Pancreas (tissue), 10 donors: Measurements from ENCODE around the gene BUB1. TPM values are rescaled to one million over a fixed set of nuclear protein-coding genes. Genes with fewer than 3 reads are reported as not detected.

ENCODE experiments used
- ATAC-seq, 4 donors: fragments of 200-7000 bp; cut with Tn5 transposase; one replicate each; pipeline versions ENCODE4 v1.8.0 to v1.9.1; 2020; ENCODE audit warnings: mild to moderate bottlenecking in 4 of 4, moderate library complexity in 4 of 4
- DNase-seq, 6 donors: peaks; one replicate each; pipeline ENCODE4 v3.0.0-alpha.2; 2020
- FAIRE-seq: peaks from 2 replicates; lab custom pipeline; 2012; peaks lifted over from hg19 to GRCh38; lab: Jason Lieb, UNC
- H3K27ac ChIP-seq, 4 donors: fragments of 200-600 bp; sonication (generic); 1 replicate in 3 of 4; 2 replicates in 1 of 4; pipeline versions ENCODE4 v1.5.0 to v1.8.0; 2020
- H3K27me3 ChIP-seq, 4 donors: fragments of 200-600 bp; one replicate each; pipeline ENCODE4 v1.8.0; 2021
- H3K36me3 ChIP-seq, 3 donors: fragments of 200-600 bp; sonication (generic) in 1 of 3; one replicate each; pipeline versions ENCODE4 v1.5.0 to v1.8.0; 2020 to 2021
- H3K4me1 ChIP-seq, 3 donors: fragments of 200-600 bp; one replicate each; pipeline ENCODE4 v1.8.0; 2021
- H3K4me3 ChIP-seq, 4 donors: fragments of 200-600 bp; sonication (generic) in 2 of 4; one replicate each; pipeline versions ENCODE4 v1.5.0 to v1.8.0; 2020 to 2021
- H3K9me3 ChIP-seq, 4 donors: fragments of 200-600 bp; one replicate each; pipeline ENCODE4 v1.8.0; 2021
- WGBS, 2 donors: extraction: QIAGEN DNeasy Blood & Tissue Kit; methylation state at CpG; one replicate each; pipeline ENCODE4 v1.1.7; 2013; 5-methylcytosine and 5-hydroxymethylcytosine counted together
- intact Hi-C, 3 donors: fragments of 100-400 bp; cut with DNase I; formaldehyde crosslinking; loops; one replicate each; pipeline versions ENCODE4 v1.11.1 to v1.14.2; 2022
- polyA plus RNA-seq, 2 donors: library from polyadenylated mRNA; stranded (reverse); fragments of 200-250 nt; gene quantifications; one replicate each; pipeline ENCODE4 v1.2.3, GENCODE V29; 2013
- total RNA-seq, 6 donors: library from RNA; stranded (reverse); fragmentation: NEBNext Ultra II Directional in 4 of 6; extraction: Animal tissue kit (Norgen Biotek cat#: 25700) in 4 of 6; gene quantifications; one replicate each; pipeline versions ENCODE4 v1.2.1 to v1.2.4, GENCODE V29; 2021 to 2023
- TF ChIP-seq, protein P1 (sequence below), 4 donors: fragments of 200-600 bp; sonication (generic) in 3 of 4; IDR thresholded peaks; one replicate each; pipeline versions ENCODE4 v1.5.0 to v1.8.0; 2021; ENCODE audit warnings: antibody characterized with exemption in 4 of 4
- donor health status: healthy with polysubstance abuse.
- donor health status: DM: no; HTN: no; CAD: no; lungs with moderate emphysema.
- donor health status: DM: no; HTN: no; CAD: no.
- donor health status: control.
- donor health status: control.
- donor health status: Bipolar disorder and iron deficiency.
- donor health status: DM: yes; HTN: yes; CAD: no.
- donor health status: DM: no; HTN: no; CAD: no.
- donor health status: DM: no; HTN: no; CAD: no.
- donor health status: DM: yes; HTN: yes; CAD: no.

The BUB1 gene
- total and polyA plus RNA-seq, 8 donors: 0.04 to 1.4 (median 0.17) TPM; not detected in 1

DNA sequence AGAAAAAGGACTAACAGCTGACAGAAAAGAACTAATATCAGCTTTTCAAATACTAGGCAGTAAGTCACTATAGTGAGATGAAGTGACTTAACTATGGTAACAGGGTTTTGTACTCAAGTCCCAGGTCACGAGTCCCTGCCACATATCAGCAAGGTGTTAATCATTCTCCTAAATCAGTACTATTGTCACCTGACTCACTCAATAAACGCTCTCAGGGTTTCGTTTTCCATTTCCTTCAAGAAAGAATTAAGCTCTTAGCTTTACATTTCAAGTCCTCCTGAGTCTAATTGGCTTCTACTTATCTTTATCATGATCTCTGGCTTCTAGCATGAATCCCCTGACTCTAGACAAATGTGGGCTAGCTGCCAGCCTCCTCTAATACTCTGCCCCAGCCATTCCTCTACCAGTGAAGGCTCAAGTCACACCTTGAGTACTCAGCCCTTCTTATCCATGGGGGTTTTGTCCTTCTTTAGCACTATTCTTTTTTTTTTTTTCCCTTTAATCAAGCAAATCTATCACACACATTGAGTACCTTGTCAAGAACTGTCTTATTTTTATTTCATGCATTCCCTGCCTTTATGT is 20.0 kb downstream of the BUB1 start:
- 13 to 16% methylated on average over 3 of the region's 3 CpGs for whole genome bisulfite sequencing, 2 donors
- ATAC-seq: peak; percentile 90 to 98 (median 96)
- Histone ChIP-seq H3K36me3 (no peaks in the 10 kb centered on the region), H3K27me3 (no peaks in the 10 kb centered on the region), H3K4me1 (peaks cover 0 to 11% (median 6%) of the 10 kb centered on the region in 3 donors), H3K4me3 (no peak overlapping the region), H3K27ac (peak overlapping the region in 2 of 4 donors; percentile 53 to 59), H3K9me3 (no peaks in the 10 kb centered on the region)
- TF ChIP-seq, protein P1, sequence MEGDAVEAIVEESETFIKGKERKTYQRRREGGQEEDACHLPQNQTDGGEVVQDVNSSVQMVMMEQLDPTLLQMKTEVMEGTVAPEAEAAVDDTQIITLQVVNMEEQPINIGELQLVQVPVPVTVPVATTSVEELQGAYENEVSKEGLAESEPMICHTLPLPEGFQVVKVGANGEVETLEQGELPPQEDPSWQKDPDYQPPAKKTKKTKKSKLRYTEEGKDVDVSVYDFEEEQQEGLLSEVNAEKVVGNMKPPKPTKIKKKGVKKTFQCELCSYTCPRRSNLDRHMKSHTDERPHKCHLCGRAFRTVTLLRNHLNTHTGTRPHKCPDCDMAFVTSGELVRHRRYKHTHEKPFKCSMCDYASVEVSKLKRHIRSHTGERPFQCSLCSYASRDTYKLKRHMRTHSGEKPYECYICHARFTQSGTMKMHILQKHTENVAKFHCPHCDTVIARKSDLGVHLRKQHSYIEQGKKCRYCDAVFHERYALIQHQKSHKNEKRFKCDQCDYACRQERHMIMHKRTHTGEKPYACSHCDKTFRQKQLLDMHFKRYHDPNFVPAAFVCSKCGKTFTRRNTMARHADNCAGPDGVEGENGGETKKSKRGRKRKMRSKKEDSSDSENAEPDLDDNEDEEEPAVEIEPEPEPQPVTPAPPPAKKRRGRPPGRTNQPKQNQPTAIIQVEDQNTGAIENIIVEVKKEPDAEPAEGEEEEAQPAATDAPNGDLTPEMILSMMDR (IDR thresholded peaks at IDR 0.05): no peak
- no peak for DNase-seq
- intact Hi-C loops: no loop called here
- FAIRE-seq: no peak

DNA sequence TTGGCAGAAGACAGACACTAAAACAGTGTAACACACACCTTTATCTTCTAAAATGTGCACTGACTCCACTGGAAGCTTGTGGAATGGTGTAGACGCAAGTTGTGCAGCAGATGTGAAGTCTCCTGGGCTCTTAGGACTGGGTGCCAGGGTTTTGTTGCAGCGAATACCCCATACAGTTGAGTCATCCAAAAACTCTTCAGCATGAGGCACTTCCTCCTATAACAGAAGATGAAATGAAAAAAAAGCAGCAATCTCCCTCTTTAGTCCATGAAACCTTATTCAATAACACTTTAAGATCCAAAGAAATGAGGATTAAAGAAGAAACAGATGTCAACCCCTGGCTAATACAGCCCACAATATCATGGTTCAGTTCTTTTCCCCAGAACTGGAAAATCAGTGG is 22.2 kb downstream of the BUB1 start:
- no peak overlapping the region for H3K27ac ChIP-seq
- TF ChIP-seq, protein P1 (IDR thresholded peaks at IDR 0.05): no peak
- ATAC-seq (no peak), FAIRE-seq (no peak), DNase-seq (no peak)
- no peaks in the 10 kb centered on the region for H3K36me3 ChIP-seq
- intact Hi-C loops: no loop called here
- peaks cover 0 to 11% (median 6%) of the 10 kb centered on the region in 3 donors for H3K4me1 ChIP-seq
- H3K27me3 ChIP-seq: no peaks in the 10 kb centered on the region
- no peak overlapping the region for H3K4me3 ChIP-seq
- WGBS, 2 donors: 93% methylated on average over 2 of the region's 2 CpGs
- H3K9me3 ChIP-seq: no peaks in the 10 kb centered on the region

DNA sequence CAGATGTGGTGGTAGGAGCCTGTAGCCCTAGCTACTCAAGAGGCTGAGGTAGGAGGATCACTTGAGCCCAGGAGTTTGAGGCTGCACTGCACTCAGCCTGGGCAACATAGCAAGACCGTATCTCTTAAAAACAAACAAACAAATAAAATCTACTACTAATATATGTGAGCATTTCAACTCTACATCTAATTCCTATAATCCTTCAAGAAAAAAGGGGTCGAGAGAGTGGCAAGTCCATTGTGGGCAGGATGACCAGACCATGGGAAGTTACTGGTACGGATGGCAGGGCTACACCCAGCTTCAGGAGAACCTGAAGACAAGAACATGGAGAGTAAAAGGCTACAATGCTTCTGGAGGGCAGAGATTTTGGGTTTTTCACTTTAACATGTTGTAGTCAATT is 24.0 kb downstream of the BUB1 start:
- peaks cover 0 to 11% (median 6%) of the 10 kb centered on the region in 3 donors for H3K4me1 ChIP-seq
- no peak for FAIRE-seq
- H3K27me3 ChIP-seq: no peaks in the 10 kb centered on the region
- H3K36me3 ChIP-seq: no peaks in the 10 kb centered on the region
- 97 to 100% methylated on average over 3 of the region's 3 CpGs for WGBS, 2 donors
- intact Hi-C loops: no loop called here
- TF ChIP-seq, protein P1 (IDR thresholded peaks at IDR 0.05): no peak
- no peak for ATAC-seq
- H3K9me3 ChIP-seq: no peaks in the 10 kb centered on the region
- DNase-seq: no peak
- no peak overlapping the region for H3K27ac ChIP-seq
- H3K4me3 ChIP-seq: no peak overlapping the region

DNA sequence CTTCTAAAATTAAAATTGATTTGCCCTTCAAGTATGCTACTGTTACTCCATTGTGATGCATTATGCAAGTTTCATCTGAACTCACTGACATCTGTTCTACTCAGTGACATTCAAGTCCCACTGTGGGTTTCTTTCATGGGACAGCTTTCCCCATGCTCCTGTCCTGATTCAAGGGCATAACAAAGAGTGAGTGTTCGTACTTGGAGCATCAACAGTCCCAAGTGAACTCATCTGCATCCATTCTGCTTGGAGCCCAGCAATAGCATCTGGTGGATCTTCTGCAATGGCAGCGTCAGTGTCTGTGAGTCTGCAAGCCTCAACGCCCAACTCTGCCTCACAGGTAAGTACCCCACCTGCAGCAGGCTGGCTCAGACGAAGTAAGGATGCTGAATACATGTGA is 27.5 kb downstream of the BUB1 start:
- Histone ChIP-seq H3K9me3 (no peaks in the 10 kb centered on the region), H3K4me3 (no peak overlapping the region), H3K4me1 (no peaks in the 10 kb centered on the region), H3K27ac (no peak overlapping the region), H3K36me3 (no peaks in the 10 kb centered on the region), H3K27me3 (no peaks in the 10 kb centered on the region)
- no peak for FAIRE-seq
- no peak for ATAC-seq
- WGBS, 2 donors: 96% methylated on average over 4 of the region's 4 CpGs
- no peak for DNase-seq
- TF ChIP-seq, protein P1 (IDR thresholded peaks at IDR 0.05): no peak
- intact Hi-C loops: no loop called here

DNA sequence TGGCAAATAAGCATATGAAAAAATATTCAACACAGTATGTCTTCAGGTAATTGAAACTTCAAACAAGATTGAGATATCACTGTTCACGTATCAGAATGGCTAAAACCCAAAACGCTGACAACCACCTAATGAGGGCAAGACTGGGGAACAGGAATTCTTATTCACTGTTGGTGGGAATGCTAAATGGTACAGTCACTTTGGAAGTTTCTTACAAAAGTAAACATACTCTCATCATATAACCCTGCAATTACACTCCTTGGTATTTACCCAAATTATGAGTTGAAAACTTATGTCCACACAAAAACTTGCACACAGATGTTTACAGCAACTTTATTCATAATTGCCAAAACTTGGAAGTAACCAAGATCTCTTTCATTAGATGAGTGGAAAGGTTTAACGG is 30.1 kb downstream of the BUB1 start:
- FAIRE-seq (no peak), ATAC-seq (no peak), DNase-seq (no peak)
- 91 to 96% methylated on average over 3 of the region's 3 CpGs for WGBS, 2 donors
- intact Hi-C loops: no loop called here
- Histone ChIP-seq H3K27ac (no peak overlapping the region), H3K4me3 (no peak overlapping the region), H3K27me3 (no peaks in the 10 kb centered on the region), H3K4me1 (no peaks in the 10 kb centered on the region), H3K9me3 (no peaks in the 10 kb centered on the region), H3K36me3 (no peaks in the 10 kb centered on the region)
- TF ChIP-seq, protein P1 (IDR thresholded peaks at IDR 0.05): no peak
